ENCODE measurements around the gene MYOM3.

DNA sequence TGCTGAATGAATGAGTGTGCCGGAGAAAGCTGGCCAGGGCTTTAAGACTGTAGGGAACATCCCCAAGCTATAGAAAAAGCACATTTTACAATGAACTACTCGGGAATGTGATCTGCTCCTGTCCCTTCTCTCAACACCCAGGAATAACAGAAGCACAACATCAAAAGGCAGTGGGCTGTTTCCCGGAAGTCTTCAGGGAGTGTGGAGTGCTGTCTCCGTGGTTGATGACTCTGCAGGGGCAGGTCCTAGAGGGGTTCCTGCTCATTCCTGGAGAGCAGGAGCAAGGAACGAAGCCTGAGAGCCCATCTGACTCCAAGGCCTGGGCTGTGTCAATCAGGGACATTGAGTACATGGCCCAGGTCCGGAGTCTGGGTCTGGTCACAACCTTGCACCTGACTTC is 35.9 kb upstream of the MYOM3 start:
- TF ChIP-seq, protein P1, sequence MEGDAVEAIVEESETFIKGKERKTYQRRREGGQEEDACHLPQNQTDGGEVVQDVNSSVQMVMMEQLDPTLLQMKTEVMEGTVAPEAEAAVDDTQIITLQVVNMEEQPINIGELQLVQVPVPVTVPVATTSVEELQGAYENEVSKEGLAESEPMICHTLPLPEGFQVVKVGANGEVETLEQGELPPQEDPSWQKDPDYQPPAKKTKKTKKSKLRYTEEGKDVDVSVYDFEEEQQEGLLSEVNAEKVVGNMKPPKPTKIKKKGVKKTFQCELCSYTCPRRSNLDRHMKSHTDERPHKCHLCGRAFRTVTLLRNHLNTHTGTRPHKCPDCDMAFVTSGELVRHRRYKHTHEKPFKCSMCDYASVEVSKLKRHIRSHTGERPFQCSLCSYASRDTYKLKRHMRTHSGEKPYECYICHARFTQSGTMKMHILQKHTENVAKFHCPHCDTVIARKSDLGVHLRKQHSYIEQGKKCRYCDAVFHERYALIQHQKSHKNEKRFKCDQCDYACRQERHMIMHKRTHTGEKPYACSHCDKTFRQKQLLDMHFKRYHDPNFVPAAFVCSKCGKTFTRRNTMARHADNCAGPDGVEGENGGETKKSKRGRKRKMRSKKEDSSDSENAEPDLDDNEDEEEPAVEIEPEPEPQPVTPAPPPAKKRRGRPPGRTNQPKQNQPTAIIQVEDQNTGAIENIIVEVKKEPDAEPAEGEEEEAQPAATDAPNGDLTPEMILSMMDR (conservative IDR thresholded peaks at IDR 0.05; ENCODE audit: low read depth, low read length): no peak
- TF ChIP-seq EZH2phosphoT487 (IDR thresholded peaks at IDR 0.05; ENCODE audit: borderline replicate concordance, low read length) (no peak), EZH2 (IDR thresholded peaks at IDR 0.05; ENCODE audit: low read length, unreplicated experiment) (no peak)

Measured in PC-3 (cell line).